Colonic mucosa (tissue), 4 donors: Measurements from ENCODE around the gene PLXNA1. TPM values are rescaled to one million over a fixed set of nuclear protein-coding genes. Genes with fewer than 3 reads are reported as not detected.

Experiments
- DNase-seq: peaks from one replicate; pipeline ENCODE4 v3.0.0-alpha.2; 2020
- H3K27ac ChIP-seq: fragments of 200-600 bp; one replicate; pipeline ENCODE4 v1.8.0; 2021
- H3K27me3 ChIP-seq: fragments of 200-600 bp; one replicate; pipeline ENCODE4 v1.8.0; 2021
- H3K36me3 ChIP-seq: fragments of 200-600 bp; one replicate; pipeline ENCODE4 v1.8.0; 2021
- H3K4me1 ChIP-seq: fragments of 200-600 bp; one replicate; pipeline ENCODE4 v1.8.0; 2021; ENCODE audit warnings: mild to moderate bottlenecking
- H3K4me3 ChIP-seq: fragments of 200-600 bp; one replicate; pipeline ENCODE4 v1.8.0; 2021
- H3K9ac ChIP-seq, 2 donors: one replicate each; pipeline ENCODE4 v1.7.0; 2013; ENCODE audit warnings: control low read depth in 2 of 2, low read depth in 2 of 2, low read length in 2 of 2
- H3K9me3 ChIP-seq: fragments of 200-600 bp; one replicate; pipeline ENCODE4 v1.8.0; 2021
- CTCF ChIP-seq: fragments of 200-600 bp; IDR thresholded peaks from one replicate; pipeline ENCODE4 v1.8.0; 2022; ENCODE audit warnings: antibody characterized with exemption, mild to moderate bottlenecking
- intact Hi-C: fragments of 100-400 bp; cut with DNase I; formaldehyde crosslinking; loops from one replicate; pipeline ENCODE4 v1.14.1; 2022
- total RNA-seq, 2 donors: library from RNA; stranded (reverse); fragmentation: NEBNext Ultra II Directional in 1 of 2; extraction: Animal tissue kit (Norgen Biotek cat#: 25700) in 1 of 2; gene quantifications; one replicate each; pipeline ENCODE4 v1.2.1, GENCODE V29; 2021
- donor health status: healthy.
- donor health status: DM: no; HTN: no; CAD: no.
- donor health status: DM: no; HTN: no; CAD: no.

Gene PLXNA1
- total RNA-seq, 2 donors from 2014 or later, result 16.0 to 19.3 TPM

GRCh38 chr3:127028781-127029657 lies 46.1 kb downstream of the PLXNA1 start:
- Histone ChIP-seq H3K4me3 (no peak overlapping the region), H3K9me3 (no peaks in the 10 kb centered on the region), H3K36me3 (peaks cover 6% of the 10 kb centered on the region), H3K4me1 (no peaks in the 10 kb centered on the region), H3K27ac (no peak overlapping the region), H3K9ac (no peak overlapping the region), H3K27me3 (no peaks in the 10 kb centered on the region)
- no peak for TF ChIP-seq CTCF
- intact Hi-C loops, result no loop called here
- no peak for DNase-seq

- no peak for TF ChIP-seq CTCF
- Histone ChIP-seq H3K9ac (no peak overlapping the region), H3K4me1 (no peaks in the 10 kb centered on the region), H3K4me3 (no peak overlapping the region), H3K36me3 (peaks cover 6% of the 10 kb centered on the region), H3K27ac (no peak overlapping the region), H3K9me3 (no peaks in the 10 kb centered on the region), H3K27me3 (no peaks in the 10 kb centered on the region)
- intact Hi-C loops, result no loop called here
- no peak for DNase-seq
Observed at GRCh38 chr3:127029658-127030507, 47.0 kb downstream of the PLXNA1 start.

- no peak overlapping the region for H3K9ac ChIP-seq
- peaks cover 6% of the 10 kb centered on the region for H3K36me3 ChIP-seq
- H3K9me3 ChIP-seq, result no peaks in the 10 kb centered on the region
- no peak overlapping the region for H3K4me3 ChIP-seq
- H3K27me3 ChIP-seq, result no peaks in the 10 kb centered on the region
- H3K4me1 ChIP-seq, result peaks cover 7% of the 10 kb centered on the region
- TF ChIP-seq CTCF, result no peak
- no peak overlapping the region for H3K27ac ChIP-seq
- intact Hi-C loops, result no loop called here
- DNase-seq, result no peak
Observed at GRCh38 chr3:127030508-127031412, 47.8 kb downstream of the PLXNA1 start.

- Histone ChIP-seq H3K4me1 (peaks cover 13% of the 10 kb centered on the region), H3K36me3 (peaks cover 6% of the 10 kb centered on the region), H3K27me3 (no peaks in the 10 kb centered on the region), H3K27ac (no peak overlapping the region), H3K4me3 (no peak overlapping the region), H3K9me3 (no peaks in the 10 kb centered on the region), H3K9ac (no peak overlapping the region)
- intact Hi-C loops, result no loop called here
- DNase-seq, result no peak
- no peak for TF ChIP-seq CTCF
Observed at GRCh38 chr3:127031413-127031810, 48.5 kb downstream of the PLXNA1 start.

GRCh38 chr3:127031845-127032244 lies 48.9 kb downstream of the PLXNA1 start:
- Histone ChIP-seq H3K36me3 (peaks cover 6% of the 10 kb centered on the region), H3K9ac (no peak overlapping the region), H3K4me3 (no peak overlapping the region), H3K27ac (no peak overlapping the region), H3K4me1 (peaks cover 18% of the 10 kb centered on the region), H3K9me3 (no peaks in the 10 kb centered on the region), H3K27me3 (no peaks in the 10 kb centered on the region)
- no peak for DNase-seq
- TF ChIP-seq CTCF, result no peak
- intact Hi-C loops, result no loop called here
